CD14-positive monocyte (primary cell): Measurements from ENCODE around the gene CDK19. TPM values are rescaled to one million over a fixed set of nuclear protein-coding genes. Genes with fewer than 3 reads are reported as not detected.

Source experiments
- DNase-seq, 3 donors: peaks; one replicate each; pipeline ENCODE4 v3.0.0-alpha.2; 2011 to 2022
- H2AFZ ChIP-seq: 2 replicates; pipeline ENCODE4 v1.6.0; 2012; ENCODE audit warnings: mild to moderate bottlenecking, low read depth, low read length, inconsistent platforms; ENCODE audit not compliant: insufficient read depth, poor library complexity, severe bottlenecking
- H3K27ac ChIP-seq, 2 donors: 1 replicate in 1 of 2; 2 replicates in 1 of 2; pipeline ENCODE4 v1.5.1; 2012 to 2013; ENCODE audit warnings: low read length in 2 of 2, control low read depth in 1 of 2, inconsistent platforms in 1 of 2, low read depth in 1 of 2, mild to moderate bottlenecking in 1 of 2
- H3K27me3 ChIP-seq, 2 donors: one replicate each; pipeline versions ENCODE4 v1.6.0 to v1.6.1; 2011 to 2013; ENCODE audit warnings: low read length in 2 of 2; ENCODE audit not compliant: control insufficient read depth in 2 of 2, insufficient read depth in 2 of 2
- H3K36me3 ChIP-seq, 2 donors: replicated peaks in 1 of 2; 1 replicate in 1 of 2; 2 replicates in 1 of 2; pipeline versions ENCODE4 v1.5.1 to v1.6.1; 2012 to 2013; ENCODE audit warnings: low read length in 2 of 2, control low read depth in 1 of 2, inconsistent platforms in 1 of 2, mild to moderate bottlenecking in 1 of 2; ENCODE audit not compliant: insufficient read depth in 2 of 2, control insufficient read depth in 1 of 2
- H3K4me1 ChIP-seq, 2 donors: 1 replicate in 1 of 2; 2 replicates in 1 of 2; pipeline versions ENCODE4 v1.5.1 to v1.6.1; 2012 to 2013; ENCODE audit warnings: low read length in 2 of 2, control low read depth in 1 of 2, inconsistent platforms in 1 of 2, mild to moderate bottlenecking in 1 of 2, moderate library complexity in 1 of 2; ENCODE audit not compliant: insufficient read depth in 2 of 2, control insufficient read depth in 1 of 2
- H3K4me2 ChIP-seq: replicated peaks from 2 replicates; pipeline ENCODE3; 2012; ENCODE audit warnings: low read length, moderate library complexity, mild to moderate bottlenecking; ENCODE audit not compliant: poor library complexity, severe bottlenecking; ENCODE audit errors: extremely low read depth
- H3K4me3 ChIP-seq, 3 experiments: fragments of 200-600 bp in 1 of 3; sonication (generic) in 1 of 3; replicated peaks in 1 of 3; 1 replicate in 2 of 3; 2 replicates in 1 of 3; pipeline ENCODE4 v1.5.1; 2011 to 2013; ENCODE audit warnings: low read length in 3 of 3, mild to moderate bottlenecking in 3 of 3, control low read depth in 2 of 3, low read depth in 2 of 3, inconsistent platforms in 1 of 3, moderate library complexity in 1 of 3
- H3K79me2 ChIP-seq: 2 replicates; pipeline ENCODE4 v1.6.0; 2012; ENCODE audit warnings: mild to moderate bottlenecking, control low read depth, inconsistent platforms, low read length, moderate library complexity; ENCODE audit not compliant: insufficient read depth
- H3K9ac ChIP-seq: 2 replicates; pipeline ENCODE4 v1.6.0; 2017; ENCODE audit warnings: low read length, mild to moderate bottlenecking; ENCODE audit not compliant: insufficient read depth, poor library complexity, severe bottlenecking
- H3K9me3 ChIP-seq, 2 donors: replicated peaks in 1 of 2; 1 replicate in 1 of 2; 2 replicates in 1 of 2; pipeline versions ENCODE4 v1.5.1 to v1.6.1; 2012 to 2013; ENCODE audit warnings: low read length in 2 of 2, control low read depth in 1 of 2; ENCODE audit not compliant: control insufficient read depth in 1 of 2, insufficient read depth in 1 of 2
- H4K20me1 ChIP-seq: 2 replicates; pipeline ENCODE4 v1.6.0; 2012; ENCODE audit warnings: mild to moderate bottlenecking, low read length, control low read depth, moderate library complexity; ENCODE audit not compliant: insufficient read depth
- H3K27ac Mint-ChIP-seq, 7 donors: one replicate each; pipeline ENCODE4 v1.8.0; 2020; ENCODE audit warnings: mild to moderate bottlenecking in 7 of 7, mixed read lengths in 7 of 7, moderate library complexity in 6 of 7, inconsistent platforms in 2 of 7
- H3K27me3 Mint-ChIP-seq, 3 donors: one replicate each; pipeline ENCODE4 v1.8.0; 2021 to 2022; ENCODE audit warnings: low read depth in 3 of 3, mild to moderate bottlenecking in 3 of 3, mixed read lengths in 3 of 3, moderate library complexity in 3 of 3, inconsistent platforms in 1 of 3
- H3K36me3 Mint-ChIP-seq, 2 donors: one replicate each; pipeline ENCODE4 v1.8.0; 2020; ENCODE audit warnings: mixed read lengths in 2 of 2, inconsistent platforms in 1 of 2, mild to moderate bottlenecking in 1 of 2
- H3K4me1 Mint-ChIP-seq: one replicate; pipeline ENCODE4 v1.8.0; 2020; ENCODE audit warnings: mild to moderate bottlenecking, mixed read lengths
- H3K4me3 Mint-ChIP-seq, 2 donors: one replicate each; pipeline ENCODE4 v1.8.0; 2020; ENCODE audit warnings: mild to moderate bottlenecking in 2 of 2, mixed read lengths in 2 of 2, moderate library complexity in 1 of 2
- H3K9me3 Mint-ChIP-seq, 7 donors: one replicate each; pipeline ENCODE4 v1.8.0; 2020 to 2022; ENCODE audit warnings: mixed read lengths in 7 of 7, mild to moderate bottlenecking in 6 of 7, moderate library complexity in 6 of 7, inconsistent platforms in 2 of 7
- WGBS: methylation state at CpG from one replicate; pipeline ENCODE4 v1.1.5; 2013; ENCODE audit warnings: missing lambda C conversion rate; ENCODE audit not compliant: insufficient coverage; 5-methylcytosine and 5-hydroxymethylcytosine counted together
- intact Hi-C, 2 donors: fragments of 100-400 bp; cut with micrococcal nuclease; formaldehyde crosslinking; loops; one replicate each; pipeline versions ENCODE4 v1.15.0 to v1.15.1; 2023
- polyA plus RNA-seq, 3 donors: library from polyadenylated mRNA; depleted of rRNA in 1 of 3; unstranded in 2 of 3; stranded (reverse) in 1 of 3; fragments of 300-500 nt in 2 of 3; fragments of >200 nt in 1 of 3; fragmentation: Illumina TruSeq in 2 of 3; gene quantifications; 1 replicate in 2 of 3; 2 replicates in 1 of 3; pipeline ENCODE4 v1.2.3, GENCODE V29; 2012 to 2021
- TF ChIP-seq, protein P1 (sequence below): fragments of 200-600 bp; IDR thresholded peaks from one replicate; pipeline ENCODE4 v1.8.0; 2022; ENCODE audit warnings: antibody characterized with exemption, mild to moderate bottlenecking

The CDK19 gene
- polyA plus RNA-seq, 3 donors: 2.7 to 12.0 (median 3.9) TPM

- WGBS: no CpG with 5 or more reads among the region's 5 CpGs
- peaks cover 37 to 41% of the 10 kb centered on the region in 2 donors for H3K36me3 Mint-ChIP-seq
- no peak for DNase-seq
- H2AFZ ChIP-seq: no peak overlapping the region
- H3K9me3 Mint-ChIP-seq: no peaks in the 10 kb centered on the region
- no peak overlapping the region for H3K4me2 ChIP-seq
- no peak overlapping the region for H3K9ac ChIP-seq
- peaks cover 31 to 67% of the 10 kb centered on the region in 2 donors for H3K36me3 ChIP-seq
- H3K27me3 Mint-ChIP-seq: peaks cover 0 to 3% (median 0%) of the 10 kb centered on the region in 3 donors
- H3K27ac ChIP-seq: no peak overlapping the region
- no peaks in the 10 kb centered on the region for H4K20me1 ChIP-seq
- H3K4me1 ChIP-seq: no peaks in the 10 kb centered on the region
- no peaks in the 10 kb centered on the region for H3K27me3 ChIP-seq
- no peak overlapping the region for H3K4me3 ChIP-seq
- no peaks in the 10 kb centered on the region for H3K79me2 ChIP-seq
- no peak overlapping the region for H3K4me3 Mint-ChIP-seq
- TF ChIP-seq, protein P1, sequence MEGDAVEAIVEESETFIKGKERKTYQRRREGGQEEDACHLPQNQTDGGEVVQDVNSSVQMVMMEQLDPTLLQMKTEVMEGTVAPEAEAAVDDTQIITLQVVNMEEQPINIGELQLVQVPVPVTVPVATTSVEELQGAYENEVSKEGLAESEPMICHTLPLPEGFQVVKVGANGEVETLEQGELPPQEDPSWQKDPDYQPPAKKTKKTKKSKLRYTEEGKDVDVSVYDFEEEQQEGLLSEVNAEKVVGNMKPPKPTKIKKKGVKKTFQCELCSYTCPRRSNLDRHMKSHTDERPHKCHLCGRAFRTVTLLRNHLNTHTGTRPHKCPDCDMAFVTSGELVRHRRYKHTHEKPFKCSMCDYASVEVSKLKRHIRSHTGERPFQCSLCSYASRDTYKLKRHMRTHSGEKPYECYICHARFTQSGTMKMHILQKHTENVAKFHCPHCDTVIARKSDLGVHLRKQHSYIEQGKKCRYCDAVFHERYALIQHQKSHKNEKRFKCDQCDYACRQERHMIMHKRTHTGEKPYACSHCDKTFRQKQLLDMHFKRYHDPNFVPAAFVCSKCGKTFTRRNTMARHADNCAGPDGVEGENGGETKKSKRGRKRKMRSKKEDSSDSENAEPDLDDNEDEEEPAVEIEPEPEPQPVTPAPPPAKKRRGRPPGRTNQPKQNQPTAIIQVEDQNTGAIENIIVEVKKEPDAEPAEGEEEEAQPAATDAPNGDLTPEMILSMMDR: no peak
- H3K27ac Mint-ChIP-seq: no peak overlapping the region
- no peaks in the 10 kb centered on the region for H3K9me3 ChIP-seq
- H3K4me1 Mint-ChIP-seq: no peaks in the 10 kb centered on the region
- intact Hi-C loops: no loop called here
Observed at GRCh38 chr6:110628330-110628729, 186.9 kb downstream of the CDK19 start.

- Histone ChIP-seq H3K36me3 (peaks cover 48 to 84% of the 10 kb centered on the region in 2 donors), H3K27ac (no peak overlapping the region), H4K20me1 (no peaks in the 10 kb centered on the region), H3K9me3 (no peaks in the 10 kb centered on the region), H3K4me2 (no peak overlapping the region), H3K9ac (no peak overlapping the region), H3K4me3 (no peak overlapping the region), H3K27me3 (no peaks in the 10 kb centered on the region), H3K4me1 (no peaks in the 10 kb centered on the region), H2AFZ (no peak overlapping the region), H3K79me2 (no peaks in the 10 kb centered on the region)
- H3K4me3 Mint-ChIP-seq: no peak overlapping the region
- intact Hi-C loops: no loop called here
- H3K36me3 Mint-ChIP-seq: peaks cover 51 to 54% of the 10 kb centered on the region in 2 donors
- peaks cover 0 to 3% (median 0%) of the 10 kb centered on the region in 3 donors for H3K27me3 Mint-ChIP-seq
- no peak overlapping the region for H3K27ac Mint-ChIP-seq
- H3K9me3 Mint-ChIP-seq: no peaks in the 10 kb centered on the region
- H3K4me1 Mint-ChIP-seq: no peaks in the 10 kb centered on the region
- TF ChIP-seq, protein P1: no peak
- no CpG with 5 or more reads among the region's 1 CpG for WGBS
- no peak for DNase-seq
Observed at GRCh38 chr6:110626442-110626841, 188.8 kb downstream of the CDK19 start.
